C1 segment of cervical spinal cord (tissue), 14 donors: Measurements from ENCODE around the gene PPP1R27.
"Not testable (repeated sequence)": the region's sequence is repeated elsewhere in the genome, so short reads cannot be mapped to it uniquely, and the experiment has no call there.

ENCODE experiments used
- DNase-seq, 14 donors: peaks; one replicate each; lab custom pipeline; 2025; lab: John Stamatoyannopoulos, UW

Gene PPP1R27

DNA sequence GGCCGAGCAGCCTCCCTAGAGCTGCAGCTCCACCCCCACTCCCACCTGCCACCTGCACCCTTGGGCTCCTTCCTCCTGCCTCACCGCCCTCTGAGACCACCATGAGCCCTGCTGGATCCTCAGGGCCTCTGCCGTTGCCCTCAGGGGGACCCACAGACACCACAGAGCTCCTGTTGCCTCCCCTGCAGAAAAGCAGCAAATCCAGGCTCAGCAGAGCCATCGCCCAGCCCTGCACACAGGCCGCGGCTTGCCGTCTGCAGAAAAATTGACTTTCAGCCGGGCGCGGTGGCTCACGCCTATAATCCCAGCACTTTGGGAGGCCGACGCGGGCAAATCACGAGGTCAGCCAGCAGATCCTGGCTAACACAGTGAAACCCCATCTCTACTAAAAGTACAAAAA is 7.0 kb upstream of the PPP1R27 start:
- no peak for DNase-seq

DNA sequence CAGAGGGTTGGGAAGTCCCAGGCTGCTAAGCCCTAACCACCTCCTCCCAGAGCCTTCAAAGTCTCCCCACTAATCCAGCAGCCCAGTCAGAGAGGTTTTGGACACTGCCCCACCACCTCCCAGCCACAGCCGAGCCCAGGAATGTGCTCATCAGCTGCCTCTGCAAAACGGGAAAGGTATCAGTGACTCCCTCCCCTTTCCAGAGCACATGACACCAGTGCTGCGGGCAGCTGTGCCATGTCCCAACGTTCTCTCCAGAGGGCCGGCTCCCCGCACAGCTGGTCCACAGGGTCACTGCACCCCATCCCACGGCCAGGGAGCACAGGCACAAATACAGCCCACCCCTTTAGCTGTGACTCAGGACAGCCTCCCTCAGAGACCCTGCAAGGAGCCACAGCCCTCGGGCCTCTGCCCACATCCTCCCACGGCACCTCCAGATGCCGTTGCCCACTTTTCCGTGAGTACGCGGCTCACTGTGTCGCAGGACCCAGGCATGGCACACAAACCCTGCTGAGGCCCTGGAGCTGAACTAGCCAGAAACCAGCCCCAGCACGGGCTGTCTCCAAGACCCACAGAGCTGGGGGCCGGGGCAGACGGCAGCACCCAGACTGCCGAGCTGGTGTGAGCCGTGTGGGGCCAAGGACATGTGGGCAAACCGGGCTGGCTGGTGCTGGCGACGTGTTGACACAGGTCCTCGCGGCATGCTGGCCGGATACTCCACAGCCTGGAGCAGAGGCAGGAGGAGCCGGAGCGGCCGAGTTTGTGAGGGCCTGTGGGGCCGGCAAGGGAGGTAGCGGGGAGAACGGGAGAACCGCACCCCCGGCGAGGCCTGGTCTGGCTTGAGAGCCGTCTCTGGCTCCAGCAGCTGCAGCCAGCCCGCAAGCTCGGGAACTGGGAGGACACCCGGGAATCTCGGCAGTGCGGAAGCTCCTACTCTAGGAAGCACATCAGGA is 6.3 kb upstream of the PPP1R27 start:
- DNase-seq, result no peak

DNA sequence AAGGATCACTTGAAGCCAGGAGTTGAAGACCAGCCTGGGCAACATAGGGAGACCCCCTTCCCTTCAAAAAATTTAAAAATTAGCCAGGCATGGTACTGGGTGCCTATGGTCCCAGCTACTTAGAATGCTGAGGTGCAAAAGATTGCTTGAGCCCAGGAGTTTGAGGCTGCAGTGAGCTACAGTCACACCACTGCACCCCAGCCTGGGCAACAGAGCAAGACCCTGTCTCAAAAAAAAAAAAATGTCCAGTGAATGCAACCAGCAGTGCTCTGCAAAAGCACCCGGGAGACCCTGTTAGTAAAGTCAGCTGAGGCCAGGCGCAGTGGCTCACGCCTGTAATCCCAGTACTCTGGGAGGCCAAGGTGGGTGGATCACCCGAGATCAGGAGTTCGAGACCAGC is 5.2 kb upstream of the PPP1R27 start:
- DNase-seq, result not testable (repeated sequence)

DNA sequence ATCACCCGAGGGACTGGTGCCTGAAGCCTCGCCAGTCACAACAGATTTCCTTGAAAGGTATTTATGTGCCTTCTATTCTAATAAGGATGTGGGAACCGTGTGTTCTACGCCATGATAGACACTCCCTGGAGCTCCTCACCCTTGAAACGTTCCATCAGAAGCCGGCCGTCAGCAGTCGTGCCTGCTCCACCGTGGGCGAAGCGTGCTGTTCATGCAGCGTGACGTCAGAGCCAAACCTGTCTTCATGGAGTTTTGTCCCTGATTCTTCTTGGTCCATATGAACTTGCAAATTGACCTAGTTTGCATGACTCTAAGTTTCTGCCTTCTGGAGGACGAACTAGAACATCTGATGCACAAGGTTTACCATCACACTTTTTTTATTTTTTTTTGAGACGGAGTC is 4.5 kb upstream of the PPP1R27 start:
- no peak for DNase-seq

DNA sequence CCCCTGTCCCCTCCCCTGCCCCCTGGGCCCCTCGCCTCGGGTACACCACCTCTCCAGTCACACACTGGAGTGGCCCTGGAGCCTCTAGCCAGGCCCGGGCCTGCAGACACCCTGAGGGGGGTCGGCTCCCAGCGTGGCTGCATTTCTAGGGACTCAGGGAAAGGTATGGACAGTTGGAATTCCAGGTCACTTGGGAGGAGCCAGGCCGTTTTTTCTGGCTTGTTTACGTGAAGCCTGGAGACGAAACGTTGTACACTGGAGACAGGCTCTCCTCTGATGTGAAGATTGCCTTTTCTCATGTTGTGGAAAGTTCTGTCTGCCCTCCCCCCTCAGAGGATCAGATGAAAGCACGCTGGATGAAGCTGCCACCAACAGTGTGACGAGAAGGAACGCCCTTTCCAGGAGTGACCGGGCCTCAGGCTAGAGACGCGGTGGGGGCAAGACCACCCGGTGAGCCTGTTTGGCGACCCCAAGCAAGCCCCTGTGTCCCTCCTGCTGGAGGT is 4.0 kb upstream of the PPP1R27 start:
- DNase-seq, result no peak

DNA sequence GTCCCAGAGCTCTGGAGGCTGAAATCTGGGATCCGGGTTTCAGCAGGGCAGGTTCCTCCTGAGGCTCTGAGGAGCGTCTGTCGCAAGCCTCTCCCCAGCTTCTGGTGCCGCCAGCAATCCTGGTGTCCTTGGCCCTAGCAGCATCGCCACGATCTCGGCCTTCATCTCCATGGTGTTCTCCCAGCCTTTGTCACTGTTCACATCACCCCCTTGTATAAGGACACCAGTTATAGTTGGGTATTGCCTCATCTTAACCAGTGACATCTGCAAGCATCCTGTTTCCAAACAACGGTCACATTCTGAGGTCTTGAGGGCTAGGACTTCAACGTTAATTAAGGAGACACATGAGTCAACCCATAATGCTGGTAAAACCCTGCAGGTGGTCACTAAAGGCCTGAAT is 2.8 kb upstream of the PPP1R27 start:
- DNase-seq, result no peak

DNA sequence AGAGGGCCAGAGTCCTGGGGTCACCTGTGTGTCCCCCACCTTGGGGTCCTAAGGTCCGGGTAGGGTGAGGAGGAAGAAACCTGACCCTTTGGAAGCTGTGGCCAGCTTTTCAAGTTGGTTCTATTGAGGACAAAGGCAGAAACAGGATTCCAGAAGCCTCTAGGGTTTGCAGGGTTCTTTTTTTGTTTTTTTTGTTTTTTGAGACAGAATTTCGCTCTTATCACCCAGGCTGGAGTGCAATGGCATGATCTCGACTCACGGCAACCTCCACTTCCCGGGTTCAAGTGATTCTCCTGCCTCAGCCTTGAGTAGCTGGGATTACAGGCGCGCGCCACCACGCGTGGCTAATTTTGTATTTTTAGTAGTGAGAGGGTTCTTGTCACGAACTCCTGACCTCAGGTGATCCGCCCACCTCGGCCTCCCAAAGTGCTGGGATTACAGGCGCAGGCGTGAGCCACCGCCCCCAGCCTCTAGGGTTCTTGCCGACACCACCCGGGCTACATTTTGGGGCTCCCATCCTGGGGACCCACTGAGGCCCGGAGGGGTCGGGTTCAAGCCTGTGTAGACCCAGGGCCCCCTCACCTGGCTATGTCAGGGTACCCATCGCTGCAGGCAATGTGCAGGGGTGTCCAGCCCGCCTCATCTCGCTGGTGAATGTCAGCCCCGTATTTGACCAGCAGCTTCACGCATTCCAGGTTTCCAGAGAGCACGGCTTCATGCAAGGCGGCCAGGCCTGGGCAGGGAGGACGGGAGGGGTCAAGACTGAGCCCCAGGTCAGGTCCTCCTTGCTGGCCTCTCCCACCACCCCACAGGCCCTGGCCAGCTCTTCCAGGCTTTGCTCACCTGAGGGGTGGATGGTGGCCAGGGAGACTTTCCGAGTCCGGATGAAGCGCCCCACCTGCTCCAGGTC is 674 bp downstream of the PPP1R27 start:
- no peak for DNase-seq

DNA sequence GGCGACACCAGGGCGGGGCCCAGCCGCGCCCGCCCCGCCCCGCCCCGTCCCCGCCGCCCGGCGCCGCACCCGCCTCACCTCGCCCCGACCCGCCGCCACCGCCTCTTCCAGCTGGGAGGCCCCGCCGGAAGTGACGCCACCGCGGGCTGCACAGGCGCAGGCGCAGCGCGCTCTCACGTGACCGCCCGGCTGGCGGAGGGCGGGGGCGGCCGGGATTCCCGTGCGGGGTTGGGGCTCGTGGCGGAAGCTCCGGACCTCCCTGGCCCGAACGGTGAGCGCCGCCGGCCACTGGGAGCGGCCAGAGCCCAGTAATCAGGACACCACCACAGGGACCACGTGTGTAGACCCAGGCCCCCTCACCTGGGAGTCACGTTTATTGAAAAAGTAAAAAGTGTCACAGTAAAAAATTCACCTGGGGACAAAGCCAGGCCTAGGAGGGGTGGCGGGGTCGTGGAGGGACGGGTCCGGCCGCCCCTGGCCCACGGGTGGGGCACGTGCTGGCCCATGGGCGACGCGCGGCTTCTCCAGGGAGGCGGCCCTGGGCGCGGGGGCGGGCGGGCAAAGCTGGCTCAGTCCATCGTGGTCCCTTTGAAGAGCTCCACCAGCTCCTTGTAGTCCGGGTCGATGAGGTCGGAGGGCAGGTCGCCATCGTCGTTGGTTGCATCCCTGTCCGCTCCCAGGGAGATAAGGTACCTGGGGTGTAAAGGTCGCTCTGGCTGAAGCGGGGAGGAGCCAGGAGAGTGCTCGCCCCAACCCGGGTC is 1.5 kb downstream of the PPP1R27 start, which contains the start of gene MCRIP1:
MCRIP1 (minus strand) TSS at position 132 of the 761 bp plus-strand sequence. CDS start 8,785 bp downstream, outside the sequence.
- DNase-seq, result peak; percentile 14 to 95 (median 84)

DNA sequence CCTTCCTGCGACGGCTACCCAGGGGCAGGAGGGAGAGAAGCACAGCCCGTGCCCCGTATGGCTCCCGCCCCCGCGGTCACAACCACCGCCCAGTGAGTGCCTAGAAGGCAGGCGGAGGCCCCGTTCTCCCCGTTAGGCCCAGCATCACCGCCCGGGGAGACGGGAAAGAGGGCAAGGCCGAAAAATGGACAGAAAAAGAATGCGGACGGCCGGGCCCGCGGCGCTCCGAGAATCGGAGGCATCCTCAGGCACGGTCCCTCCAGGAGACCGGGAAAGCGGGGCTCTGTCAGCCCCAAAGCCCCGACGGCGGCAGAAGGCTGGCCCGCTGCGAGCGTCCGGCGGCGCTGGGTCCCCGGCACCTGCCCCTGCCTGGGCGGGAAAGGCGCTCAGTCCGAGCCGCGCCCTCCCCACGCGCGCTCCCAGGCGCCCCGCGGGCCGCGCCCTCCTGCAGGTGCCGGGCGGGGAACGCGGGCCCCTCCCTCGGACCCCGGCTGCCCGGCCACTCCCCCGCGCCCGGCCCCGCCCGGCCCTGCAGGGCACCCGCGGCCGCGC is 2.2 kb downstream of the PPP1R27 start:
- DNase-seq, result peak in 2 of 14 donors; percentile 48 to 59

DNA sequence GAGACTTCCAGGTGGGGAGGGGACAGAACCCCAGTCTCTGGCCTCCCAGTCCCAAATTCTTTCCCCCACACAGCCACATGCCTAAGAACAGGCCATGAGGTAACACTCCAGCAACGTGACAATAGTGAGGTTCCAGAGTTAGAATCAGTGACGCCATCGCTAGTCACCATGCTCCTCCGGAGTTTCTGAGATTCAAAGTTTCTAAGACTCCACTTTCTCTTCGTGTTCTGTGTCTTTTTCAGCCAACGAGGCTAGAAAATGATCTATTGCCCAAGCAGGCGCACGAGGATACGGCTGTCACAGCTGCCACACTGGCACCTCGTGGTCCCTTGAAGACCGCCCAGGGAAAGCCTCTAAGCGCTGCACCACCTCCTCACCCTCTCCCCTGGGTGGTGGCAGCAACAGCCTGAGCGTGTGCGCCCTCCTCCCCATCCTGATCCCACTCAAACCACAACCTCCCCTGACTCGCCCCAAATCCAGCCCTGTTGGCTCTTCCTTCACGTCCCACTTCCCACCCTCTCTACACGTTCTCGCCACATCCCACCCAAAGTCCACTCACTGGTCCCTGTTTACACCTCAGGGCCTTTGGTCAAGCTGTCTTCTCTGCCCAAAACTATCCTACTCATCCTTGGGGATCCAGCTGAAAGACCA is 2.8 kb downstream of the PPP1R27 start:
- DNase-seq, result peak in 2 of 14 donors; percentile 4 to 32

DNA sequence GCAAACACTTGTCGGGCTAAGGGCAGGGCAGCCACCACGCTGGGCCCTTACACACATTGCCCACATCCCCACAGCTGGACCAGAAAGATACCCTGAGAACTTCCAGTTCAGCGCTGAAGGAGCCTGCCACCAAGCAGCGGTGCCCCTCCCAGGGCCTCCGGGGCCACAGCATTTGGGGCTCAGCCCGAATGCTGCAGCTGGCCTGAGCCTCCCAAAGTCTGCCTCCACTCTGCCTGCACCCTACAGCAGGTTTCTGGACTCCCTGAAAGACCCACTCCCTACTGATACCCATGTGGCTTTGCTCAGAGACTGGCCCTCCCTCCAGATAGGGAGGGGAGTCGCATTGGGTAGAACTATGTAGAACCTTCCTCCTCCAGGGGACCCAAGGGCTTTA is 3.3 kb downstream of the PPP1R27 start:
- DNase-seq, result no peak

DNA sequence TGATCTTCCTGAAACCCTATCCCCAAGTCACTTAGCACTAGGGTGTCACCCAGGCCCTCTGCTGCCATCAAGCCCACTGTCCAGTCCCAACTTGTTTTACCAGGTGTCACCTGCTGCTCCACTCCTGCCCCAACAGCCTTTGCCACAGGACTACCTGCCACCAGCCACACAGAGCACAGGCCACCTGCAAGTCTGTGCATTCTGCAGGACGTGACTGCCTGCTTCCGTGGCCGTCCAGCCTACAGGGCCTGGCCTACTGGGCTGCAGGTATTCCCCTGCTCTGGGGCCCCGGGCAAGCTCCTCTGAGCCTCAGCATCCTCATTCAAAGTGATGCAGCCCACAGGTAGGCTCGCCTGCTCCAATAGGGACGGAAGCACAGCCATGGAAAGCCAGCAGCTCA is 5.0 kb downstream of the PPP1R27 start:
- no peak for DNase-seq

DNA sequence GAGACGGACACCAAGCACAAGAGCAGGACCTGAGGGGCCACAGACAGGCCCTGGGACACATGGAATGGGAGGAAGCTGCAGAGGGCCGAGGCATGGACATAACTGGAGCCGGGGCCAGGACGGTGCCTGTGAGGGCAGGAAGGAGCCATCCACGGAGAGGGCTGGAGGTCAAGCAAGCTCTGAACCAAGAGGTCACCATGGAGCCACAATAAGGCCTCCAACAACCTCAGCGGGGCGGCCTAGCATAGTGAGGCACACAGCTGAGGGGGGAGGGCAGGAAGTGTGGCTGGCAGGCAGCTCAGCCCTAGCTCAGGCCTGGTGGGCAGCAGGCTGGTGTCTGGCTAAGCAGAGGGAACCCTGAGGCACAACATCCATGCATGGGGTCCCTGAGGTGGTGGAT is 6.2 kb downstream of the PPP1R27 start:
- DNase-seq, result no peak

DNA sequence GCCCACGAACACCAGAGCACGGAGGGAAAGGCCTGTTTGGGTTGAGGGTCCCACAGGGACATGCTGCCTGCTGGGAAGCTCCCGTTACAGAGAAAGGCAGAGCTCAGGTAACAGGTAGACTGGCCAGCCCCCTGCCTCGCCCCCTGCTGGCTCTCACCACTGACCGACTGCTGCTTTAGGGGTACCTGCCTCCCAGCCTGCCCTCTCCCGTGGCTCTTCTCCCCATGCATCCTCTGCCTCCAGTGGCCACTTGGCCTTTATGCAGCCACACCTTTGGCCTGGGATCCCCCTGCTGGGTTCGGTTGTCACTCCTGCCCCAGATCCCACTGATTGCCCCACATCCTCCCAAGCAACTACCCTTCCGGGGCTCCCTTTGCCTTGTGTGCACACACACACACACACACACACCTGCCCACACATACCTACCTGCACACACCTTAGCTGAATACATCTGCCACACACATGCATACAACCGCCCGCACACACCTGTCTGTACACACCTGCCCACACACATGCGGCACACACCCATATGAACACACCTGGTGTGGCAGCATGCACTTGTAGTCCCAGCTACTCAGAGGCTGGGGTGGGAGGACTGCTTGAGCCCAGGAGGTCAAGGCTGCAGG is 8.9 kb downstream of the PPP1R27 start:
- DNase-seq, result no peak

DNA sequence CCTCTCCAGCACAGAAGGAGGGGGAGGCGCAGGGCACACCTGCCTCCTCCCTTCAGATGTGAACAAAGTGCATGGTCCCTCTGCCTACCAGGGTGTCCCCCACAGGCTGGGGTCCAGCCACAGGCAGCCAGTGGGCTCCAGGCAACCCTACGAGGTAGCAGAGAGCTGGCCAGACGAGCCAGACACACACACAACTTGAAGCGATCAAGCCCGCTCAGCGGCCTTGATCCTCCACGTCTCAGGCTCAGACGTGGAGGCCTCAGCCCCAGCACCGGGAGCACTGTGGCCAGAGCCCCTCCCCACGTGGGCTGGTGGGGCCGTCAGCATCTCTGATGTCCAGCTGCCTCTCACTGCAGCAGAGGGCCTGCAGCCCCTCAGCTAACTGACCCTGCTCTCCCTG is 10.3 kb downstream of the PPP1R27 start:
- no peak for DNase-seq

DNA sequence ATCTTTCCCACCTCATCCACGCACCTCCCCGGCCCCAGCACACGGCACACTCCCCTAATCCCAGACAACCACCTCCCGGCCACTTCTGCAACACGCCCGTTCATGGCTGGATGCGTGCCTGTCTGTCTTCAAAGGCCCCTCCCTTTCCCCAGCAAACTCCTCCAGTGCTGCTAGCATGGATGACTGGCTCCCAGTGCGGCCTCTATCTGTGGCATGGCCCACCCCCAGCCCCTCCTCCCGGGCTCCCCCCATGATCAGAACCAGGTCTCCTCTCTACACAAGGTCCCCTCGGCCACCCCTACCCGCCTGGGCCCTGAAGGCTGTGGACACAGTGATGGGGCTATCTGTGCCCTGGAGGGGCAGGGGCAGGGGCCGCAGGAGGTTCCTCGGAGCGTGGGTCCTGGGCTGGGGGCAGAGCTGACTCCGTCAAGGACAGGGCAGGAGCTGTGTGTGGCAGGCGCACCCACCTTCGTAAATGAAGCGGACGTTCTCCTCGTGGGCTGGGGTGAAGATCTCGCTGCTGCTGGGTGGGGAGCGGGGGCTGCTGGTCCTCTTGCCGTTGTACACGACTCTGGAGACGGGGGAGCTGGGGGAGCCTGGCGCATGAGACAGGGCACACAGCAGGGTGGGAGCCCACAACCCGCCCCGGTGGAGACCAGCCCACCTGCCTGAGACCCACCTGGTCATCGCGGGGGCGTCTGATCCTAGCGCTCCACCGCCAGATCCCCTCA is 10.9 kb downstream of the PPP1R27 start:
- DNase-seq, result no peak

DNA sequence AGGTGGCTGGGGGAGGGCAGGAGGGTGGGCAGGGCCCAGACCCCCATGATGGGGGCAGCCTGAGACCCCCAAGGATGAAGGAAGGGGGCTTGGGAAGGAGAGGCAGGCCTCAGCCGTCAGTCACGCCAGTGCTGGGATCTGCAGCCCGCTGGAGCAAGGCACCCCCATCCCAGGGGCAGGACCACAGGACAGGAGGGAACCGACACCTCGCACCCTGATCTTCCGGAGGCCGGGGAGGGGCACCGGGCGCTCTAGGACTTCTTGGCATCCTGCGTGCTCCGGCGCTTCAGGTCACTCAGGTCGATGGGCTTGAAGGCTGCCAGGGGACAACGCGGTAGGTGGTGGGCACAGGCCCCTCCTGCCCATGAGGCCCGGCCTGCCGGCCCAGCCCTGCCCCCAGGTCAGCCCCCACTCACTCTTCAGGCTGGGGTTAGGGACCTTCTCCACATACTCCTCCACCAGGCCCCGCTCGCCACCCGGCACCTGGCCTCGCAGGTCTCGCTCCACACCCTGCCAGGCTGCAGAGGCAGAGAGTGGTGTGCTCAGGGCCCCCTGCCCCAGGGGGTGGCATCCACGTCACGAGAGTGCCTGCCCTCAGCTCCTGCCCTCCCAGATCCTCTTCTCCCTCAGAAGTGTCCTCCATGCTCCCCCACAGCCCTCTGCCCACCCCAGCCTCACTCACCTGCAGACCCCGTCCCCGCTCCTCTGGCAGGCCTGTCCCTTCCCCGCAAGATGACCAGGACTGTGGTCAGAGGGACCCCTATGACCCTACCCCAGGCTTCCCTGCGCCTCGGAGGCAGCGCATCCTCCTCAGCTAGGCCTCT is 11.6 kb downstream of the PPP1R27 start:
- no peak for DNase-seq

DNA sequence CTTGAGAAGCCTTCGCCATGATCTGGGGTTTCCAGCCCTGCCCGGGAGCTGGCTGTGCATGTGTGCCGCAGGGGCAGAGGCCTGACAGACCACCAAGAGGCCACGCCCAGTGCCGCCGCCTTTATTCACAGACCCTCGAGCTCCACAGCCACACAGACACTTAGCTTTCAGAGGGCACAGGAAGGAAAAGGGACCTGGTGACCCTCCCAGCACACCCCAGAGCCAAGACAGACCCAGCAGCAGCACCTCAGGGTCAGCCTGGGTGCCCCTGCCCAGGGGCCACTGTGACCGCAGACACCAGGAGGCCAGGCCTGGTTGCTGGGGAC is 12.6 kb downstream of the PPP1R27 start:
- DNase-seq, result no peak
